Activated naive CD8-positive, alpha-beta T cell treated with anti-CD3 and anti-CD28 coated beads, Interleukin-2, amount 50 U/mL, for 16 hours (primary cell): ENCODE results near the gene CDS1.
"Not testable (repeated sequence)": the region's sequence is repeated elsewhere in the genome, so short reads cannot be mapped to it uniquely, and the experiment has no call there.

Experiments used
- DNase-seq: peaks from one replicate; pipeline ENCODE4 v3.0.0-alpha.2; 2020; ENCODE audit warnings: low read depth, low spot score

Gene CDS1

GRCh38 chr4:84582988-84583875 is at the start of gene CDS1:
CDS1 (plus strand) TSS chr4:84583127; CDS start chr4:84583402, 275 bp downstream.
- peak; percentile 1 for DNase-seq

GRCh38 chr4:84535901-84536300 is 47.0 kb upstream of the CDS1 start:
- DNase-seq: no peak

GRCh38 chr4:84545093-84545492 is 37.8 kb upstream of the CDS1 start:
- no peak for DNase-seq

GRCh38 chr4:84547211-84547610 is 35.7 kb upstream of the CDS1 start:
- no peak for DNase-seq

- DNase-seq: not testable (repeated sequence)
Measured at GRCh38 chr4:84549191-84549590, 33.7 kb upstream of the CDS1 start.

GRCh38 chr4:84562156-84562555 is 20.8 kb upstream of the CDS1 start:
- DNase-seq: no peak

GRCh38 chr4:84563002-84563401 is 19.9 kb upstream of the CDS1 start:
- no peak for DNase-seq

- DNase-seq: no peak
Measured at GRCh38 chr4:84565951-84566350, 17.0 kb upstream of the CDS1 start.

GRCh38 chr4:84568496-84568895 is 14.4 kb upstream of the CDS1 start:
- DNase-seq: no peak

GRCh38 chr4:84569009-84569408 is 13.9 kb upstream of the CDS1 start:
- DNase-seq: no peak

GRCh38 chr4:84573385-84574068 is 9.4 kb upstream of the CDS1 start:
- no peak for DNase-seq

- no peak for DNase-seq
Measured at GRCh38 chr4:84574069-84574720, 8.7 kb upstream of the CDS1 start.

- no peak for DNase-seq
Measured at GRCh38 chr4:84578540-84579402, 4.2 kb upstream of the CDS1 start.

- no peak for DNase-seq
Measured at GRCh38 chr4:84579403-84579776, 3.5 kb upstream of the CDS1 start.

- peak; percentile 83 for DNase-seq
Measured at GRCh38 chr4:84582302-84582987, 482 bp upstream of the CDS1 start.

GRCh38 chr4:84583876-84584380 is 1.0 kb downstream of the CDS1 start:
- DNase-seq: no peak

GRCh38 chr4:84585251-84585650 is 2.3 kb downstream of the CDS1 start:
- DNase-seq: no peak

- DNase-seq: no peak
Measured at GRCh38 chr4:84594724-84595123, 11.8 kb downstream of the CDS1 start.

GRCh38 chr4:84596826-84597225 is 13.9 kb downstream of the CDS1 start:
- no peak for DNase-seq

- DNase-seq: no peak
Measured at GRCh38 chr4:84597450-84597849, 14.5 kb downstream of the CDS1 start.

GRCh38 chr4:84606645-84607044 is 23.7 kb downstream of the CDS1 start:
- DNase-seq: no peak
